GM20000 (cell line): ENCODE results near the gene SYNPO.

ENCODE experiments used
- DNase-seq: peaks from one replicate; pipeline ENCODE4 v3.0.0; 2012; ENCODE audit warnings: low spot score
- CTCF ChIP-seq: IDR thresholded peaks from 2 replicates; pipeline ENCODE4 v1.5.1; 2012; ENCODE audit warnings: mild to moderate bottlenecking, control low read depth; ENCODE audit errors: extremely low read depth, missing control alignments

SYNPO gene

GRCh38 chr5:150603052-150603451 is 37.4 kb upstream of the SYNPO start:
- no peak for TF ChIP-seq CTCF
- DNase-seq, result no peak

DNA sequence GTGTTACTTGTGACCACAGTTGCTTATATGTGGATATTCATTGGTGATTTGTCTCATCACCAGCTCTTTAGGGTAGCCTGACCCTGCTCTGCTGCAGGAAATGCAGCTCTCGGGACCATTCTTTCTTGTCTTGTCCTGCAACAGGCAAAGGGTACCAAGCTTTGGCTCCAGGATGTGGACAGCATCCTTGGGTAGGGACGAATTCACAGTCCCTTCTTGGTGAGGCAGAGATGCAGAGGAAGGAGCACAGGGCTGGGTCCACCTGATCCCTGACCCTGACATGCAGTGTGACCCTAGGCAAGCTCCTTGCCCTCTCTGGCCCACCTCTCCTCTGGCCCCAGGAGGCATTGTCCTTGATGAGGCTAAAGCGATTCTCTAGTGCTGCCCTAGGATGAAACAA is 37.0 kb upstream of the SYNPO start:
- no peak for DNase-seq
- TF ChIP-seq CTCF, result no peak

- TF ChIP-seq CTCF, result no peak
- DNase-seq, result no peak
These were observed 36.5 kb upstream of the SYNPO start for GRCh38 chr5:150604010-150604409.

GRCh38 chr5:150604894-150605440 is 35.5 kb upstream of the SYNPO start:
- DNase-seq, result no peak
- no peak for TF ChIP-seq CTCF

DNA sequence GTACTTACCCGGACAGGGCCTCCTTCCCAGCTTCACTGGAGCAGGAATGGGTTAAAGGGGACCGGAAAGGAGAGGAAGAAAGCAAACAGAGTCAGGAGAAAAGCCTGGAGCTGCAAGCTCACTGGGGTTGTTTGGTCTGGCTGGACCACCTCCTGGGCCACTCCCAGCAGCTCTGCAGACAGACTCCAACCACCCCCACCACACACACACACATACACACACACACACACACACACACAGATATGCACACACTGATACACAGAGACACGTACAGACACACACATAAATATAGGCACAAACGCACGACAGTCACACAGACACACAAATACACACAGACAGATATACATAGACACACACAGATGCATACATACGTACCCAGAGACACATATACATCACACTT is 34.9 kb upstream of the SYNPO start:
- DNase-seq, result no peak

DNA sequence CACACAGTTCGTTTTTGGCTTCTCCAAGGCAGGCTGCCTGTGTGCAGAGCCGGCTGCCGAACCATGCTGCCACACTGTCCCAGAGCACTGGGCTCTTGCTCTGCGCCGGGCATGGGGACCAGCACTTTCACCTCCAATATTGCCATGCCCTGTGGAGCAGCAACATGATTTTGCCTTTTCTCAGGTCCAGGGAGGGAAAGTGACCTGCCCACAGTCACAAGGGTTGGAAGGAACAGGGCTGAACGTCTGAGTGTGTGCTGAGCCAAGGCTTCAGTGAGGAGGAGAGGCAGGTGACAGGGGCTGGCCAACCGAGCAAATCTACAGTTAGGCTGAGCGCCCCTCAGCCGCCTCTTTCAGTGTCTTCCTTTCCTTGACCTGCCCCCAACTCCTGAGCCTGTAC is 34.0 kb upstream of the SYNPO start:
- no peak for TF ChIP-seq CTCF
- no peak for DNase-seq

More for the DNA sequence above, 34.9 kb upstream of the SYNPO start:
- TF ChIP-seq CTCF, result no peak

- TF ChIP-seq CTCF, result no peak
- no peak for DNase-seq
These were observed 33.4 kb upstream of the SYNPO start for GRCh38 chr5:150607105-150607504.
